ENCODE measurements around the gene APOA5. TPM values are rescaled to one million over a fixed set of nuclear protein-coding genes. Genes with fewer than 3 reads are reported as not detected.
A peak's percentile ranks its signal among the peaks of the same experiment; 100 is the strongest.

APOA5 gene
- total and polyA plus RNA-seq, 2 of the 13 experiments (the other 11 are each of a cell fraction or from before 2014, with no cell fraction given): 44.0 to 49.1 TPM

DNA sequence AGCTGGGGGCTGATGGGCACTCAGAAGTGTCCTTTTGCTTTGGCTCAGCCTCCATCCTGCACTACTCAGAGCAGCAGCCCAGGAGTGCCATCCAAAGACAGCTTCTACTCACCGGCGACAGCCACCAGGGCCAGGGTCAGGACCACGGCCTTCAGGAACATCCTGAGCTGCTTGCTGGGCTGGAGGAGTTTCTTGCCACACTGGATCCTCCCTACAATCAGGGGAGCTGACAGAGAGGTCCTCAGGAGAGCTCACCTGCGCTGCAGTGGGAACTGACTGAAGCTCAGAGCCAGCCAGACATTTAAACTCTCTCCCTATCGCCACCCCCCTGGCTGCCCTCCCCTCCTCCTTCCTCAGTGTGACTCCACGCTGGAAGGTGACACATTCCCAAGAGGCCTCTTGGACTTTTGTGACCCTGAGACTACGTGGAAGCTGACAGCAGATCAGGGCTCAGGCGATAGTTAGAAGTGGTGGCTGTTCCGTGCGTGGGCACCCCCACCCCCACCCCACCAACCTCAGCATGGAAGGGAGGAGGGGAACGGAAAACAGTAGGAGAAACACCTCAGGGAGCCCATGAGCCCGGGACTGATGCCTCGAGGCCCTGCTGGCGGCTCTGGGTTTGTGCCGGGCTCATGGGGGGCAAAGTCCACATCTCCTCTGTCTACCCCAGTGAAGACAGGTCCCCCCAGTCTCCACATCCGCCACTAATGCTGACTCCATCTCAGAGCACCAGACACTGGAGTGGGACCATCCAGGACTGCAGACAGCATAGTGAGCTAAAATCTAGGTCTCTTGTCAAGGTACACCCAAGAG lies 31.6 kb upstream of the APOA5 start, which contains the start of gene APOA4 (continued):
- TF ChIP-seq FOXK1 (CRISPR knock-in tag; IDR thresholded peaks at IDR 0.05; ENCODE audit: borderline replicate concordance, low read depth): no peak
- TF ChIP-seq ZMYM4 (CRISPR knock-in tag; IDR thresholded peaks at IDR 0.05): 0 out of 2 replicates have a peak, but pooled peaks have one; percentile 18
- TF ChIP-seq EP300 (IDR thresholded peaks at IDR 0.05; ENCODE audit: low read depth in 2 of 2, low read length in 2 of 2): 0 out of 4 replicates have a peak, but pooled peaks of 1 of the 2 experiments have one; percentile 18
- no peak for TF ChIP-seq EP300 (CRISPR knock-in tag; IDR thresholded peaks at IDR 0.05; ENCODE audit: borderline replicate concordance)
- no peak for TF ChIP-seq ZNF382 (CRISPR knock-in tag; IDR thresholded peaks at IDR 0.05; ENCODE audit: borderline replicate concordance)
- TF ChIP-seq HOXD1 (CRISPR knock-in tag; IDR thresholded peaks at IDR 0.05): no peak
- TF ChIP-seq NCOR1 (IDR thresholded peaks at IDR 0.05; ENCODE audit: borderline replicate concordance, low read length): no peak
- no peak for TF ChIP-seq ZNF383 (CRISPR knock-in tag; IDR thresholded peaks at IDR 0.05; ENCODE audit: borderline replicate concordance)
- TF ChIP-seq, protein P1, sequence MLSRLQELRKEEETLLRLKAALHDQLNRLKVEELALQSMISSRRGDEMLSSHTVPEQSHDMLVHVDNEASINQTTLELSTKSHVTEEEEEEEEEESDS (CRISPR knock-in tag; IDR thresholded peaks at IDR 0.05; ENCODE audit: borderline replicate concordance): no peak
- TF ChIP-seq NCOA1 (CRISPR knock-in tag; IDR thresholded peaks at IDR 0.05): no peak
- TF ChIP-seq NFRKB (IDR thresholded peaks at IDR 0.05): no peak
- TF ChIP-seq ZNF564 (CRISPR knock-in tag; IDR thresholded peaks at IDR 0.05): no peak
- TF ChIP-seq, protein P2, sequence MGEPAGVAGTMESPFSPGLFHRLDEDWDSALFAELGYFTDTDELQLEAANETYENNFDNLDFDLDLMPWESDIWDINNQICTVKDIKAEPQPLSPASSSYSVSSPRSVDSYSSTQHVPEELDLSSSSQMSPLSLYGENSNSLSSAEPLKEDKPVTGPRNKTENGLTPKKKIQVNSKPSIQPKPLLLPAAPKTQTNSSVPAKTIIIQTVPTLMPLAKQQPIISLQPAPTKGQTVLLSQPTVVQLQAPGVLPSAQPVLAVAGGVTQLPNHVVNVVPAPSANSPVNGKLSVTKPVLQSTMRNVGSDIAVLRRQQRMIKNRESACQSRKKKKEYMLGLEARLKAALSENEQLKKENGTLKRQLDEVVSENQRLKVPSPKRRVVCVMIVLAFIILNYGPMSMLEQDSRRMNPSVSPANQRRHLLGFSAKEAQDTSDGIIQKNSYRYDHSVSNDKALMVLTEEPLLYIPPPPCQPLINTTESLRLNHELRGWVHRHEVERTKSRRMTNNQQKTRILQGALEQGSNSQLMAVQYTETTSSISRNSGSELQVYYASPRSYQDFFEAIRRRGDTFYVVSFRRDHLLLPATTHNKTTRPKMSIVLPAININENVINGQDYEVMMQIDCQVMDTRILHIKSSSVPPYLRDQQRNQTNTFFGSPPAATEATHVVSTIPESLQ (CRISPR knock-in tag; conservative IDR thresholded peaks at IDR 0.05): no peak
- TF ChIP-seq, protein P3, sequence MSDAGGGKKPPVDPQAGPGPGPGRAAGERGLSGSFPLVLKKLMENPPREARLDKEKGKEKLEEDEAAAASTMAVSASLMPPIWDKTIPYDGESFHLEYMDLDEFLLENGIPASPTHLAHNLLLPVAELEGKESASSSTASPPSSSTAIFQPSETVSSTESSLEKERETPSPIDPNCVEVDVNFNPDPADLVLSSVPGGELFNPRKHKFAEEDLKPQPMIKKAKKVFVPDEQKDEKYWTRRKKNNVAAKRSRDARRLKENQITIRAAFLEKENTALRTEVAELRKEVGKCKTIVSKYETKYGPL (CRISPR knock-in tag; IDR thresholded peaks at IDR 0.05): no peak
- TF ChIP-seq, protein P4, sequence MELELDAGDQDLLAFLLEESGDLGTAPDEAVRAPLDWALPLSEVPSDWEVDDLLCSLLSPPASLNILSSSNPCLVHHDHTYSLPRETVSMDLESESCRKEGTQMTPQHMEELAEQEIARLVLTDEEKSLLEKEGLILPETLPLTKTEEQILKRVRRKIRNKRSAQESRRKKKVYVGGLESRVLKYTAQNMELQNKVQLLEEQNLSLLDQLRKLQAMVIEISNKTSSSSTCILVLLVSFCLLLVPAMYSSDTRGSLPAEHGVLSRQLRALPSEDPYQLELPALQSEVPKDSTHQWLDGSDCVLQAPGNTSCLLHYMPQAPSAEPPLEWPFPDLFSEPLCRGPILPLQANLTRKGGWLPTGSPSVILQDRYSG (CRISPR knock-in tag; IDR thresholded peaks at IDR 0.05): no peak
- 0 out of 2 replicates have a peak, but pooled peaks have one; percentile 15 for TF ChIP-seq RARA (CRISPR knock-in tag; IDR thresholded peaks at IDR 0.05)
- TF ChIP-seq ZBTB21 (CRISPR knock-in tag; IDR thresholded peaks at IDR 0.05): no peak
- TF ChIP-seq, protein P5, sequence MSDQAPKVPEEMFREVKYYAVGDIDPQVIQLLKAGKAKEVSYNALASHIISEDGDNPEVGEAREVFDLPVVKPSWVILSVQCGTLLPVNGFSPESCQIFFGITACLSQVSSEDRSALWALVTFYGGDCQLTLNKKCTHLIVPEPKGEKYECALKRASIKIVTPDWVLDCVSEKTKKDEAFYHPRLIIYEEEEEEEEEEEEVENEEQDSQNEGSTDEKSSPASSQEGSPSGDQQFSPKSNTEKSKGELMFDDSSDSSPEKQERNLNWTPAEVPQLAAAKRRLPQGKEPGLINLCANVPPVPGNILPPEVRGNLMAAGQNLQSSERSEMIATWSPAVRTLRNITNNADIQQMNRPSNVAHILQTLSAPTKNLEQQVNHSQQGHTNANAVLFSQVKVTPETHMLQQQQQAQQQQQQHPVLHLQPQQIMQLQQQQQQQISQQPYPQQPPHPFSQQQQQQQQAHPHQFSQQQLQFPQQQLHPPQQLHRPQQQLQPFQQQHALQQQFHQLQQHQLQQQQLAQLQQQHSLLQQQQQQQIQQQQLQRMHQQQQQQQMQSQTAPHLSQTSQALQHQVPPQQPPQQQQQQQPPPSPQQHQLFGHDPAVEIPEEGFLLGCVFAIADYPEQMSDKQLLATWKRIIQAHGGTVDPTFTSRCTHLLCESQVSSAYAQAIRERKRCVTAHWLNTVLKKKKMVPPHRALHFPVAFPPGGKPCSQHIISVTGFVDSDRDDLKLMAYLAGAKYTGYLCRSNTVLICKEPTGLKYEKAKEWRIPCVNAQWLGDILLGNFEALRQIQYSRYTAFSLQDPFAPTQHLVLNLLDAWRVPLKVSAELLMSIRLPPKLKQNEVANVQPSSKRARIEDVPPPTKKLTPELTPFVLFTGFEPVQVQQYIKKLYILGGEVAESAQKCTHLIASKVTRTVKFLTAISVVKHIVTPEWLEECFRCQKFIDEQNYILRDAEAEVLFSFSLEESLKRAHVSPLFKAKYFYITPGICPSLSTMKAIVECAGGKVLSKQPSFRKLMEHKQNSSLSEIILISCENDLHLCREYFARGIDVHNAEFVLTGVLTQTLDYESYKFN (CRISPR knock-in tag; conservative IDR thresholded peaks at IDR 0.05): peak; percentile 30; the same call in 1 of the 2 replicates
- 0 out of 2 replicates have a peak, but pooled peaks have one; percentile 22 for TF ChIP-seq GATAD2A (CRISPR knock-in tag; IDR thresholded peaks at IDR 0.05)
- TF ChIP-seq ZNF496 (CRISPR knock-in tag; IDR thresholded peaks at IDR 0.05; ENCODE audit: insufficient replicate concordance): no peak
- TF ChIP-seq ZNF501 (CRISPR knock-in tag; IDR thresholded peaks at IDR 0.05): peak; percentile 49; the same call in 1 of the 2 replicates
- no peak; the same call in 1 of the 2 replicates for TF ChIP-seq PHF21A (CRISPR knock-in tag; IDR thresholded peaks at IDR 0.05)
- TF ChIP-seq ZNF33A (CRISPR knock-in tag; IDR thresholded peaks at IDR 0.05; ENCODE audit: borderline replicate concordance): no peak

Measured in HepG2 (cell line).